Dermis microvascular lymphatic vessel endothelial cell (primary cell): Measurements from ENCODE around the gene INTS15. TPM values are rescaled to one million over a fixed set of nuclear protein-coding genes. Genes with fewer than 3 reads are reported as not detected.

Experiments used
- DNase-seq, 2 donors: peaks; one replicate each; pipeline versions ENCODE4 v3.0.0 to v3.0.0-alpha.2; 2010; ENCODE audit warnings: low read depth in 2 of 2
- total RNA-seq: library from RNA; depleted of rRNA; stranded (reverse); fragments of >200 nt; gene quantifications from 2 replicates; pipeline ENCODE4 v1.2.1, GENCODE V29; 2014

INTS15 gene
- total RNA-seq, 1 donor from 2014 or later, result 8.7 TPM

DNA sequence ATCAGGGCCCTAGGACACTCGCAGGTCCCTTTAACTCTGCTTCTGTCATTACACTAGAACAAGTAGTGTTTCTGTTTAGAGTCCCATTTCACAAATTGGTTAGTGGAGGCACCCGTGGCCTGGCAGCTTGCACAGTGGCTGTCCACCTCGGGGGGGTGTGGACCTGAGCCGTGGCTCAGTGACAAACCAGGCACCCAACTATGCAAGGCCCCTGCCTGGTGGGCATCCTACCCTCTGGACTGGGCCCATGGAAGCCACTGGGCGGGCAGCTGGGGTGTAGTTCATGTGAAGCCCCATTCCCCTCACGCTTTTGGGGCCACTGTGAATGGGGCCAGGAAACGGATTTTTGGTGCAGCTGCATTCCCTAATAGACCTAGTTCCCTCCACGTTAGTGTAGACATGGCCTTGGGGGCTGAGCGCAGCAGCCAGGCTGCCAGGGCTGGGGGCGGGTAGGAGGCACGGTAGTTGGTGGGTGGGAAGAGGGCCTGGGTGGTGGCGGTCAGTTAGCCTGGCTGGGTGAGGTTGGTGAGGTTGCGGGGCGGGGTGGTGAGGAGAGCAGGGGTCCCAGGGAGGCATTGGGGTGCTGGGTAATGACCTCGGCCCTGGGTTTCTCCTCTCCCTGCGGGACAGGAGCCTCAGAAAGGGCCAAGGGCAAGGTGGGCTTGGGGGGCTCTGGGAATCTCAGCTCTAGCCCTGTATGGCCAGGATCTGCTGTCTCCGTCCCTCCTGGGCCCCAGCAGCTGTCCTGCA, 66.0 kb downstream of the INTS15 start:
- no peak for DNase-seq

- no peak for DNase-seq
Observed at GRCh38 chr7:6656413-6656812, 66.6 kb downstream of the INTS15 start.

Other genes starting within 250 kb of the INTS15 start
- 10.4 and 12.1 TPM in 2 replicates for gene FAM220A, start 241.1 kb upstream of the INTS15 start, total RNA-seq
- 41.6 and 82.6 TPM in 2 replicates for gene RAC1, start 215.5 kb upstream of the INTS15 start, total RNA-seq
- gene DAGLB, start 142.1 kb upstream of the INTS15 start, total RNA-seq, result 17.3 and 18.3 TPM in 2 replicates
- gene KDELR2, start 105.9 kb upstream of the INTS15 start, total RNA-seq, result 99.4 and 122 TPM in 2 replicates
- gene GRID2IP, start 38.6 kb upstream of the INTS15 start, total RNA-seq, result 0.13 TPM in 1 of 2 replicates, not detected in the other
- 24.0 and 40.2 TPM in 2 replicates for gene ZDHHC4, start 12.6 kb upstream of the INTS15 start, total RNA-seq
- gene ZNF853, start 25.6 kb downstream of the INTS15 start, total RNA-seq, result 0.90 and 4.6 TPM in 2 replicates
- gene ZNF316, start 47.3 kb downstream of the INTS15 start, total RNA-seq, result 8.1 and 16.7 TPM in 2 replicates
- 12.7 and 20.5 TPM in 2 replicates for gene ZNF12, start 116.9 kb downstream of the INTS15 start, total RNA-seq
- gene RSPH10B2, start 164.1 kb downstream of the INTS15 start, total RNA-seq, result 0.39 and 2.3 TPM in 2 replicates
- 34.1 and 42.4 TPM in 2 replicates for gene CCZ1B, start 236.3 kb downstream of the INTS15 start, total RNA-seq